Neuronal stem cell (in vitro differentiated cells): ENCODE measurements around the gene SLC22A13. TPM values are rescaled to one million over a fixed set of nuclear protein-coding genes. Genes with fewer than 3 reads are reported as not detected.

Experiments
- DNase-seq: peaks from one replicate; pipeline ENCODE4 v3.0.0-alpha.2; 2013; ENCODE audit warnings: low spot score
- H2AFZ ChIP-seq: one replicate; pipeline ENCODE4 v1.6.1; 2013; ENCODE audit warnings: mild to moderate bottlenecking, low read length, inconsistent platforms
- H2AK5ac ChIP-seq: 2 replicates; pipeline ENCODE4 v1.6.1; 2013; ENCODE audit warnings: low read depth, mild to moderate bottlenecking, inconsistent platforms, low read length, moderate library complexity, mixed read lengths
- H2BK120ac ChIP-seq: 2 replicates; pipeline ENCODE4 v1.6.1; 2013; ENCODE audit warnings: low read depth, mild to moderate bottlenecking, inconsistent platforms, low read length, moderate library complexity, mixed read lengths
- H2BK12ac ChIP-seq: one replicate; pipeline ENCODE4 v1.6.1; 2013; ENCODE audit warnings: low read length, inconsistent platforms
- H2BK15ac ChIP-seq: 2 replicates; pipeline ENCODE4 v1.6.1; 2013; ENCODE audit warnings: mild to moderate bottlenecking, low read length, inconsistent platforms, mixed read lengths
- H2BK5ac ChIP-seq: one replicate; pipeline ENCODE4 v1.6.1; 2013; ENCODE audit warnings: inconsistent platforms, mild to moderate bottlenecking, low read length, moderate library complexity
- H3K14ac ChIP-seq: one replicate; pipeline ENCODE4 v1.6.1; 2013; ENCODE audit warnings: low read length, inconsistent platforms
- H3K18ac ChIP-seq: 2 replicates; pipeline ENCODE4 v1.6.1; 2013; ENCODE audit warnings: low read length, inconsistent platforms
- H3K23ac ChIP-seq: 2 replicates; pipeline ENCODE4 v1.6.1; 2013; ENCODE audit warnings: low read depth, mild to moderate bottlenecking, mixed read lengths, low read length, inconsistent platforms; ENCODE audit not compliant: poor library complexity
- H3K27ac ChIP-seq: replicated peaks from 3 replicates; pipeline ENCODE4 v1.5.1; 2013; ENCODE audit warnings: low read length, inconsistent platforms
- H3K27me3 ChIP-seq, 3 experiments: 2 replicates each; pipeline ENCODE4 v1.6.1; 2013; ENCODE audit warnings: low read length in 3 of 3, mild to moderate bottlenecking in 2 of 3, inconsistent platforms in 1 of 3, low read depth in 1 of 3, mixed read lengths in 1 of 3, moderate library complexity in 1 of 3; ENCODE audit not compliant: control insufficient read depth in 3 of 3, insufficient read depth in 3 of 3
- H3K36me3 ChIP-seq, 2 donors: replicated peaks in 1 of 2; 2 replicates each; pipeline ENCODE4 v1.6.1; 2013; ENCODE audit warnings: low read length in 2 of 2; ENCODE audit not compliant: control insufficient read depth in 2 of 2, insufficient read depth in 2 of 2
- H3K4ac ChIP-seq: 2 replicates; pipeline ENCODE4 v1.6.1; 2013; ENCODE audit warnings: inconsistent platforms, mild to moderate bottlenecking, low read length, moderate library complexity
- H3K4me1 ChIP-seq, 2 donors: 1 replicate in 1 of 2; 2 replicates in 1 of 2; pipeline ENCODE4 v1.6.1; 2013; ENCODE audit warnings: low read length in 2 of 2, low read depth in 1 of 2; ENCODE audit not compliant: control insufficient read depth in 2 of 2, insufficient read depth in 1 of 2
- H3K4me2 ChIP-seq: one replicate; pipeline ENCODE4 v1.6.1; 2013; ENCODE audit warnings: mild to moderate bottlenecking, low read length, inconsistent platforms; ENCODE audit not compliant: insufficient read depth, poor library complexity, severe bottlenecking
- H3K4me3 ChIP-seq, 2 donors: 2 replicates each; pipeline ENCODE4 v1.5.1; 2013; ENCODE audit warnings: low read length in 2 of 2, mild to moderate bottlenecking in 2 of 2, inconsistent platforms in 1 of 2, moderate library complexity in 1 of 2
- H3K79me1 ChIP-seq: one replicate; pipeline ENCODE4 v1.6.1; 2013; ENCODE audit warnings: low read depth, mild to moderate bottlenecking, inconsistent platforms, low read length, moderate library complexity
- H3K9ac ChIP-seq: one replicate; pipeline ENCODE4 v1.6.1; 2013; ENCODE audit warnings: mild to moderate bottlenecking, low read depth, low read length, inconsistent platforms; ENCODE audit not compliant: poor library complexity
- H3K9me3 ChIP-seq, 2 donors: replicated peaks in 1 of 2; 2 replicates each; pipeline versions ENCODE3 to v1.6.1; 2013; ENCODE audit warnings: low read length in 2 of 2, mild to moderate bottlenecking in 2 of 2, inconsistent platforms in 1 of 2, low read depth in 1 of 2, mixed read lengths in 1 of 2, moderate library complexity in 1 of 2; ENCODE audit not compliant: control insufficient read depth in 2 of 2, insufficient read depth in 1 of 2
- H4K8ac ChIP-seq: one replicate; pipeline ENCODE4 v1.6.1; 2013; ENCODE audit warnings: low read depth, mild to moderate bottlenecking, inconsistent platforms, low read length, moderate library complexity
- H4K91ac ChIP-seq: one replicate; pipeline ENCODE4 v1.6.1; 2013; ENCODE audit warnings: low read length, low read depth, mild to moderate bottlenecking, inconsistent platforms; ENCODE audit not compliant: poor library complexity
- whole genome bisulfite sequencing, 2 donors: extraction: QIAGEN DNeasy Blood & Tissue Kit; methylation state at CpG; one replicate each; pipeline ENCODE4 v1.1.7; 2013; ENCODE audit warnings: missing lambda C conversion rate in 2 of 2, mixed read lengths in 1 of 2; ENCODE audit not compliant: insufficient read length in 2 of 2, insufficient replicate concordance in 1 of 2; ENCODE audit errors: extremely low coverage in 2 of 2; 5-methylcytosine and 5-hydroxymethylcytosine counted together
- polyA plus RNA-seq, 2 experiments: library from polyadenylated mRNA; stranded (reverse); fragments of 200-250 nt; gene quantifications; one replicate each; pipeline ENCODE4 v1.2.3, GENCODE V29; 2013

SLC22A13 gene, protein sequence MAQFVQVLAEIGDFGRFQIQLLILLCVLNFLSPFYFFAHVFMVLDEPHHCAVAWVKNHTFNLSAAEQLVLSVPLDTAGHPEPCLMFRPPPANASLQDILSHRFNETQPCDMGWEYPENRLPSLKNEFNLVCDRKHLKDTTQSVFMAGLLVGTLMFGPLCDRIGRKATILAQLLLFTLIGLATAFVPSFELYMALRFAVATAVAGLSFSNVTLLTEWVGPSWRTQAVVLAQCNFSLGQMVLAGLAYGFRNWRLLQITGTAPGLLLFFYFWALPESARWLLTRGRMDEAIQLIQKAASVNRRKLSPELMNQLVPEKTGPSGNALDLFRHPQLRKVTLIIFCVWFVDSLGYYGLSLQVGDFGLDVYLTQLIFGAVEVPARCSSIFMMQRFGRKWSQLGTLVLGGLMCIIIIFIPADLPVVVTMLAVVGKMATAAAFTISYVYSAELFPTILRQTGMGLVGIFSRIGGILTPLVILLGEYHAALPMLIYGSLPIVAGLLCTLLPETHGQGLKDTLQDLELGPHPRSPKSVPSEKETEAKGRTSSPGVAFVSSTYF
- polyA plus RNA-seq (2013, experiment 1 of 2): 0.03 TPM
- not detected for polyA plus RNA-seq (2013, experiment 2 of 2)

DNA sequence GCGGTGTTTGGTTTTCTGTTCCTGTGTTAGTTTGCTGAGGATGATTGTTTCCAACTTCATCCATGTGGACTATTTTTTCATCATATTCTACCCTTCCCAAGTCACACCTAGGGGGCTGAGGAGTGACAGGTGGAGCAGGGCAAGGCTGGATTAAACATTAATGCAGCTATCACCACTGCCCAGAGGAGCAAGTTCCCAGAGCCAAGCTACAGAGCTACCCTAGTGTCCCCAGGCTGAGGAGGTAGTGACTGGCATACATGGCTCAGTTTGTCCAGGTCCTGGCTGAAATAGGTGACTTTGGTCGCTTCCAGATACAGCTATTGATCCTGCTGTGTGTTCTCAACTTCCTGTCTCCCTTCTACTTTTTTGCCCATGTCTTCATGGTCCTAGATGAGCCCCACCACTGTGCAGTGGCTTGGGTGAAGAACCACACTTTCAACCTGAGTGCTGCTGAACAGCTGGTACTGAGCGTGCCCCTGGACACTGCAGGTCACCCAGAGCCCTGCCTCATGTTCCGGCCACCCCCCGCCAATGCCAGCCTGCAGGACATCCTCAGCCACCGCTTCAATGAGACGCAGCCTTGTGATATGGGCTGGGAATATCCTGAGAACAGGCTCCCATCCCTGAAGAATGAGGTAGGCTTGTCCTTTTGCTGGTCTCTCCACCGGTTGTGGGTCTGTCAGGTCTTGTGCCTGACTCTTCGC, at the start of gene SLC22A13:
Gene SLC22A13, plus strand, starts transcription at position 209 of the 704 bp plus-strand sequence. Its CDS starts 49 bp downstream, at position 258.
- no peak within 1 kb of the TSS for H3K4ac ChIP-seq
- H3K9me3 ChIP-seq: peaks cover 0 to 10% of the 10 kb centered on the region in 2 donors
- no peak within 1 kb of the TSS for H2BK15ac ChIP-seq
- no peak within 1 kb of the TSS for H2BK12ac ChIP-seq
- peaks cover 7 to 10% of the 10 kb centered on the region in 2 donors for H3K4me1 ChIP-seq
- H2AFZ ChIP-seq: no peak within 1 kb of the TSS
- H3K4me3 ChIP-seq: no peak within 1 kb of the TSS
- no peak within 1 kb of the TSS for H3K18ac ChIP-seq
- no peak within 1 kb of the TSS for H2AK5ac ChIP-seq
- H4K91ac ChIP-seq: no peak within 1 kb of the TSS
- H3K36me3 ChIP-seq: peaks cover 2% of the 10 kb centered on the region in 2 donors
- no peak within 1 kb of the TSS for H3K27ac ChIP-seq
- no peak for DNase-seq
- H3K79me1 ChIP-seq: no peaks in the 10 kb centered on the region
- no CpG with 5 or more reads among the region's 9 CpGs for WGBS, 2 donors
- H3K27me3 ChIP-seq: no peaks in the 10 kb centered on the region
- H3K23ac ChIP-seq: peak within 1 kb of the TSS; percentile 2
- H3K9ac ChIP-seq: no peak within 1 kb of the TSS
- no peak within 1 kb of the TSS for H2BK120ac ChIP-seq
- H3K4me2 ChIP-seq: no peak within 1 kb of the TSS
- H3K14ac ChIP-seq: no peak within 1 kb of the TSS
- H4K8ac ChIP-seq: no peak within 1 kb of the TSS
- no peak within 1 kb of the TSS for H2BK5ac ChIP-seq

DNA sequence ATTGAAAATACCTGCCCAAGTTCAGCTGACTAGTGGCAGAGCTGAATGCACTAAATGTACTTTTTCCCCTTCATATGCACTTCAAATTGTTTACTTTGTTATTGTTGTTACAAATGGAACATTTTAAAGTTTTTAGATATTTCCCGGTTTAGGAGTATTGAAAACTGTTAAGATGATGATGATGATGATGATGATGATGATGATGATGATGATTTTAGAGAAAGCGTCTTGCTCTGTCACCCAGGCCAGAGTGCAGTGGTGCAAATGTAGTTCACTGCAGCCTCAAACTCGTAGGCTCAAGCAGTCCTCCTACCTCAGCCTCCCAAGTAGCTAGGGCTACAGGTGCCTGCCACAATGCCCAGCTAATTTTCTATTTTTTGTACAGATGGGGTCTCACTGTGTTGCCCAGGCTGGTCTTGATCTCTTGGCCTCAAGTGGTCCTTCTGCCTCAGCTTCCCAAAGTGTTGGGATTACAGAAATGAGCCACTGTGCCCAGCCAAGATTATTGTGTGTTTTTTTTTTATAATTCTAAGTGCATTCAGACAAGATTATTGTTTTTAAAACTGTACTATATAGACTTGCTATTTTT, 45.9 kb upstream of the SLC22A13 start:
- H2AK5ac ChIP-seq: no peak overlapping the region
- peak overlapping the region in 1 of 2 donors; percentile 42 for H3K4me3 ChIP-seq
- no peak overlapping the region for H4K8ac ChIP-seq
- H4K91ac ChIP-seq: no peak overlapping the region
- H2BK5ac ChIP-seq: no peak overlapping the region
- H3K9ac ChIP-seq: no peak overlapping the region
- no peak overlapping the region for H2BK120ac ChIP-seq
- DNase-seq: no peak
- no peaks in the 10 kb centered on the region for H3K9me3 ChIP-seq
- no peak overlapping the region for H2BK15ac ChIP-seq
- no peak overlapping the region for H3K4ac ChIP-seq
- no CpG with 5 or more reads among the region's 3 CpGs for WGBS, 2 donors
- H3K23ac ChIP-seq: no peak overlapping the region
- peaks cover 4 to 51% of the 10 kb centered on the region in 2 donors for H3K36me3 ChIP-seq
- H2BK12ac ChIP-seq: no peak overlapping the region
- no peak overlapping the region for H3K4me2 ChIP-seq
- H3K79me1 ChIP-seq: no peaks in the 10 kb centered on the region
- no peak overlapping the region for H2AFZ ChIP-seq
- H3K4me1 ChIP-seq: no peaks in the 10 kb centered on the region
- H3K14ac ChIP-seq: no peak overlapping the region
- no peak overlapping the region for H3K27ac ChIP-seq
- no peak overlapping the region for H3K18ac ChIP-seq
- no peaks in the 10 kb centered on the region for H3K27me3 ChIP-seq

DNA sequence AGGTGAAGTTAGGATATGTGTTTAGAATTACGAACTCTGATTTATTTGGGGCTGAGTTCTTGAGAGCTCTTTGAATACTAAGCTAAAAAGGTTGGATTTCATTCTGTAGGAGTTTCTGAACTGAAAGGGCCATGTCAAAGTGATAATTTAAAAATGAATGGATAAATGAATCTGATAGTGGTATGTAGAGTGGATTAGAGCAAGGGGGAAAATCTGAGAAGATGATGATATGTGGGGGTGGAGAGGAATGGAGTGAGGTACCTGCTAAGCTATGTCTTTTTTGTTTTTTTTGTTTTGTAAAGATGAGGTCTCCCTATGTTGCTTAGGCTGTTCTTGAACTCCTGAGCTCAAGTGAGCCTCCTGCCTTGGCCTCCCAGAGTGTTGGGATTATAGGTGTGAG, 44.6 kb upstream of the SLC22A13 start:
- H2AFZ ChIP-seq: no peak overlapping the region
- H3K4me3 ChIP-seq: no peak overlapping the region
- H3K9ac ChIP-seq: no peak overlapping the region
- H3K14ac ChIP-seq: no peak overlapping the region
- H3K18ac ChIP-seq: no peak overlapping the region
- no CpG with 5 or more reads among the region's 1 CpG for WGBS, 2 donors
- H2AK5ac ChIP-seq: no peak overlapping the region
- no peaks in the 10 kb centered on the region for H3K79me1 ChIP-seq
- H3K36me3 ChIP-seq: peaks cover 6 to 62% of the 10 kb centered on the region in 2 donors
- no peak overlapping the region for H3K4ac ChIP-seq
- no peak overlapping the region for H2BK15ac ChIP-seq
- no peak overlapping the region for H3K23ac ChIP-seq
- no peak overlapping the region for H2BK120ac ChIP-seq
- H2BK5ac ChIP-seq: no peak overlapping the region
- no peak overlapping the region for H3K4me2 ChIP-seq
- H4K8ac ChIP-seq: no peak overlapping the region
- no peaks in the 10 kb centered on the region for H3K27me3 ChIP-seq
- no peak for DNase-seq
- H4K91ac ChIP-seq: no peak overlapping the region
- no peak overlapping the region for H3K27ac ChIP-seq
- H3K4me1 ChIP-seq: no peaks in the 10 kb centered on the region
- H3K9me3 ChIP-seq: no peaks in the 10 kb centered on the region
- no peak overlapping the region for H2BK12ac ChIP-seq
